CD4-positive, alpha-beta T cell (primary cell): Measurements from ENCODE around the gene JARID2. TPM values are rescaled to one million over a fixed set of nuclear protein-coding genes. Genes with fewer than 3 reads are reported as not detected.

ENCODE experiments used
- ATAC-seq: fragments of 200-7000 bp; cut with Tn5 transposase; one replicate; pipeline ENCODE4 v1.10.0; 2022; ENCODE audit warnings: mild to moderate bottlenecking; ENCODE audit not compliant: poor library complexity
- CTCF ChIA-PET: fragments of 350-600 bp; sonication (Branson Sonifier 250); formaldehyde crosslinking; loops from one replicate; lab custom pipeline; 2021; ENCODE audit warnings: antibody characterized with exemption, inconsistent platforms; lab: Charles Lee
- POLR2A ChIA-PET: fragments of 350-600 bp; sonication (Branson Sonifier 250); formaldehyde crosslinking; loops from one replicate; lab custom pipeline; 2021; ENCODE audit warnings: antibody characterized with exemption, inconsistent platforms; lab: Charles Lee
- DNase-seq, 14 experiments: peaks; one replicate each; pipeline ENCODE4 v3.0.0-alpha.2; 2013 to 2020; ENCODE audit warnings: mixed read lengths in 2 of 14
- H3K27ac ChIP-seq, 2 donors: one replicate each; pipeline versions ENCODE4 v1.5.1 to v1.7.0; 2013; ENCODE audit warnings: low read length in 2 of 2, low read depth in 1 of 2, mild to moderate bottlenecking in 1 of 2
- H3K27me3 ChIP-seq, 2 experiments: 1 replicate in 1 of 2; 2 replicates in 1 of 2; pipeline versions ENCODE4 v1.6.1 to v1.7.0; 2013; ENCODE audit warnings: low read length in 2 of 2, control low read depth in 1 of 2, mild to moderate bottlenecking in 1 of 2, moderate library complexity in 1 of 2; ENCODE audit not compliant: insufficient read depth in 2 of 2, control insufficient read depth in 1 of 2
- H3K36me3 ChIP-seq: one replicate; pipeline ENCODE4 v1.6.1; 2013; ENCODE audit warnings: low read length, control low read depth; ENCODE audit not compliant: insufficient read depth
- H3K4me1 ChIP-seq: one replicate; pipeline ENCODE4 v1.6.1; 2013; ENCODE audit warnings: low read length, control low read depth; ENCODE audit not compliant: insufficient read depth
- H3K4me3 ChIP-seq: one replicate; pipeline ENCODE4 v1.5.1; 2013; ENCODE audit warnings: mild to moderate bottlenecking, low read length, moderate library complexity
- H3K9me3 ChIP-seq, 2 experiments: 1 replicate in 1 of 2; 2 replicates in 1 of 2; pipeline versions ENCODE4 v1.6.1 to v1.7.0; 2013; ENCODE audit warnings: low read length in 2 of 2, mild to moderate bottlenecking in 2 of 2, control low read depth in 1 of 2, moderate library complexity in 1 of 2; ENCODE audit not compliant: control insufficient read depth in 1 of 2, insufficient read depth in 1 of 2
- H3K27ac Mint-ChIP-seq: one replicate; pipeline ENCODE4 v1.8.0; 2020; ENCODE audit warnings: mixed read lengths
- H3K27me3 Mint-ChIP-seq: one replicate; pipeline ENCODE4 v1.8.0; 2021; ENCODE audit warnings: mixed read lengths
- H3K36me3 Mint-ChIP-seq: one replicate; pipeline ENCODE4 v1.8.0; 2021; ENCODE audit warnings: low read depth, mixed read lengths
- H3K4me1 Mint-ChIP-seq: one replicate; pipeline ENCODE4 v1.8.0; 2021; ENCODE audit warnings: low read depth, mixed read lengths
- H3K4me3 Mint-ChIP-seq: one replicate; pipeline ENCODE4 v1.8.0; 2020; ENCODE audit warnings: mild to moderate bottlenecking, mixed read lengths
- H3K9me3 Mint-ChIP-seq: one replicate; pipeline ENCODE4 v1.8.0; 2020; ENCODE audit warnings: mixed read lengths
- intact Hi-C, 2 experiments: fragments of 100-400 bp; cut with DNase I in 1 of 2; cut with micrococcal nuclease in 1 of 2; formaldehyde crosslinking; loops; one replicate each; pipeline versions ENCODE4 v1.15.1 to v1.9.0; 2023 to 2025; cut with DNase I, micrococcal nuclease
- total RNA-seq, 174 experiments: library from RNA in 2 of 174; stranded (reverse) in 2 of 174; gene quantifications; one replicate each; pipeline ENCODE4 v1.2.3 and lab custom pipeline; 2021 to 2026
- TF ChIP-seq, protein P1 (sequence below): fragments of 200-600 bp; IDR thresholded peaks from one replicate; pipeline ENCODE4 v1.8.0; 2022; ENCODE audit warnings: antibody characterized with exemption, mild to moderate bottlenecking

JARID2 gene
- total RNA-seq, 2 experiments from 2014 or later = 32.0 to 33.0 TPM

DNA sequence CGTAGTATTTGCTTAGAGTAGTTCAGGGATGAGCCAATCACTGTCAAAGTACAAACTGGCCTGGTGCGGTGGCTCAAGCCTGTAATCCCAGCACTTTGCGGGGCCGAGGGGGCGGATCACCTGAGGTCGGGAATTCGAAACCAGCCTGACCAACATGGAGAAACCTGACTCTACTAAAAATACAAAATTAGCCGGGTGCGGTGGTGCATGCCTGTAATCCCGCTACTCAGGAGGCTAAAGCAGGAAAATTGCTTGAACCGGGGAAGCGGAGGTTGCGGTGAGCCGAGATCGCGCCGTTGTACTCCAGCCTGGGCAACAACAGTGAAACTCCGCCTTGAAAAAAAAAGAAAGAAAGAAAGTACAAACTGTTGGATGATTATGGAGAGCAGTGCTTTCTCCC is 27.5 kb upstream of the JARID2 start:
- Histone ChIP-seq H3K4me1 (no peaks in the 10 kb centered on the region), H3K9me3 (no peaks in the 10 kb centered on the region), H3K4me3 (no peak overlapping the region), H3K27ac (no peak overlapping the region), H3K36me3 (no peaks in the 10 kb centered on the region), H3K27me3 (no peaks in the 10 kb centered on the region)
- ChIA-PET POLR2A (interaction anchor here (1.2 kb wide), 1 partner anchor 22 kb away, joined by 4 read pairs; no protein-coding TSS in a partner anchor), CTCF (no interaction called here)
- intact Hi-C loops = no loop called here
- no peaks in the 10 kb centered on the region for H3K27me3 Mint-ChIP-seq
- H3K36me3 Mint-ChIP-seq = no peaks in the 10 kb centered on the region
- TF ChIP-seq, protein P1, sequence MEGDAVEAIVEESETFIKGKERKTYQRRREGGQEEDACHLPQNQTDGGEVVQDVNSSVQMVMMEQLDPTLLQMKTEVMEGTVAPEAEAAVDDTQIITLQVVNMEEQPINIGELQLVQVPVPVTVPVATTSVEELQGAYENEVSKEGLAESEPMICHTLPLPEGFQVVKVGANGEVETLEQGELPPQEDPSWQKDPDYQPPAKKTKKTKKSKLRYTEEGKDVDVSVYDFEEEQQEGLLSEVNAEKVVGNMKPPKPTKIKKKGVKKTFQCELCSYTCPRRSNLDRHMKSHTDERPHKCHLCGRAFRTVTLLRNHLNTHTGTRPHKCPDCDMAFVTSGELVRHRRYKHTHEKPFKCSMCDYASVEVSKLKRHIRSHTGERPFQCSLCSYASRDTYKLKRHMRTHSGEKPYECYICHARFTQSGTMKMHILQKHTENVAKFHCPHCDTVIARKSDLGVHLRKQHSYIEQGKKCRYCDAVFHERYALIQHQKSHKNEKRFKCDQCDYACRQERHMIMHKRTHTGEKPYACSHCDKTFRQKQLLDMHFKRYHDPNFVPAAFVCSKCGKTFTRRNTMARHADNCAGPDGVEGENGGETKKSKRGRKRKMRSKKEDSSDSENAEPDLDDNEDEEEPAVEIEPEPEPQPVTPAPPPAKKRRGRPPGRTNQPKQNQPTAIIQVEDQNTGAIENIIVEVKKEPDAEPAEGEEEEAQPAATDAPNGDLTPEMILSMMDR = no peak
- no peak overlapping the region for H3K4me3 Mint-ChIP-seq
- no peak overlapping the region for H3K27ac Mint-ChIP-seq
- DNase-seq = no peak
- no peak for ATAC-seq
- no peaks in the 10 kb centered on the region for H3K4me1 Mint-ChIP-seq
- no peaks in the 10 kb centered on the region for H3K9me3 Mint-ChIP-seq

DNA sequence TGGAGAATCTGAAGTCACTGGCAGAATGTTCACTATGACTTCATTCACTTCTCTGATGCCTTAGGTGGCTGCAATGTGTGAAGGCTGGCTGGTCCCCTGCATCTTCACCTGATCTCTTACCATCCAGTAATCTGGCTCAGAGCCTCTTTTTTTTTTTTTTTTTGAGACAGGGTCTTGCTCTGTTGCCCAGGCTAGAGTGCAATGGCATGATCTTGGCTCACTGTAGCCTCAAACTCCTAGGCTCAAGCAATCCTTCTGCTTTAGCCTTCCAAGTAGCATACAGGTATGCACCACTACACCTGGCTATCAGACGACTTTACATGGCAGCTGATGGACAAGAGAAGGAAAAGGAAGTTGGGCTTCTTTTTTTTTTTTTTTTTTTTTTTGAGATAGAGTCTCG is 25.8 kb upstream of the JARID2 start:
- Histone ChIP-seq H3K27me3 (no peaks in the 10 kb centered on the region), H3K36me3 (no peaks in the 10 kb centered on the region), H3K4me3 (no peak overlapping the region), H3K27ac (no peak overlapping the region), H3K9me3 (no peaks in the 10 kb centered on the region), H3K4me1 (no peaks in the 10 kb centered on the region)
- TF ChIP-seq, protein P1 = no peak
- no peak overlapping the region for H3K27ac Mint-ChIP-seq
- H3K4me1 Mint-ChIP-seq = no peaks in the 10 kb centered on the region
- ATAC-seq = no peak
- ChIA-PET POLR2A (no interaction called here), CTCF (interaction anchor here (0.7 kb wide), 1 partner anchor 22 kb away, joined by 4 read pairs; no protein-coding TSS in a partner anchor)
- DNase-seq = no peak
- intact Hi-C loops = no loop called here
- no peaks in the 10 kb centered on the region for H3K9me3 Mint-ChIP-seq
- H3K27me3 Mint-ChIP-seq = no peaks in the 10 kb centered on the region
- H3K36me3 Mint-ChIP-seq = no peaks in the 10 kb centered on the region
- no peak overlapping the region for H3K4me3 Mint-ChIP-seq

DNA sequence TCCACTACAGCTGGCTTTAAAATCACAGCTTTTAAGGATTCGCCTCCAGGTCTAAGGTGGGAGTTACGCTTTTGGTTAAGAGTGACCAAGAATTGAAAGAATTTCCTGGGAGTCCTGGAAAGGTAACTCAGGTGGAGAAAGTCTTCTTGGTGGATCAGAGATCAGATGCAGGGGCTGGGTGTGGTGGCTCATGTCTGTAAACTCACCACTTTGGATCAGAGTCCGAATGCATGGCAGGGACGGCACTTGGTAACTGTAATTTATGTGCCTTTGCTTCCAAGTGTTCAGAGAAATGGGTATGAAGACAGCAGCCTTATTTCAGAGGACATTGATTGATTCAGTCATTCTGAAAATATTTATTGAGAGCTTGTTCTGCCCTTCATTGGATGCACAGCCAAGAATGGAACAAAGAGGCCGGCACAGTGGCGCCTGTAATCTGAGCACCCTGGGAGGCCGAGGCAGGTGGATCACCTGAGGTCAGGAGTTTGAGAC is 18.0 kb upstream of the JARID2 start:
- CTCF ChIA-PET = no interaction called here
- Mint-ChIP-seq H3K9me3 (no peaks in the 10 kb centered on the region), H3K27me3 (no peaks in the 10 kb centered on the region), H3K4me1 (no peaks in the 10 kb centered on the region), H3K4me3 (no peak overlapping the region), H3K36me3 (no peaks in the 10 kb centered on the region), H3K27ac (no peak overlapping the region)
- intact Hi-C loops = no loop called here
- no peaks in the 10 kb centered on the region for H3K27me3 ChIP-seq
- H3K4me3 ChIP-seq = no peak overlapping the region
- H3K27ac ChIP-seq = no peak overlapping the region
- ATAC-seq (no peak), DNase-seq (no peak)
- POLR2A ChIA-PET = interaction anchor here (0.6 kb wide), 1 partner anchor 19 kb away, joined by 4 read pairs; no protein-coding TSS in a partner anchor
- TF ChIP-seq, protein P1 = no peak
- H3K36me3 ChIP-seq = no peaks in the 10 kb centered on the region
- no peaks in the 10 kb centered on the region for H3K9me3 ChIP-seq
- H3K4me1 ChIP-seq = no peaks in the 10 kb centered on the region
